HEK293 (cell line): ENCODE data around the gene RHBDF2.
A peak's percentile ranks its signal among the peaks of the same experiment; 100 is the strongest.

Experiments
- HOXD13 ChIP-seq: sonication (generic); formaldehyde crosslinking; IDR thresholded peaks from 2 replicates; pipeline ENCODE4 v1.8.0; 2022; ENCODE audit warnings: missing genetic modification reagents, borderline replicate concordance
- IKZF3 ChIP-seq: fragments of 450-650 bp; IDR thresholded peaks from 2 replicates; pipeline ENCODE4 v1.5.0; 2018; ENCODE audit warnings: missing biosample characterization, mild to moderate bottlenecking, missing genetic modification characterization, moderate library complexity
- KLF17 ChIP-seq: fragments of 450-650 bp; formaldehyde crosslinking; IDR thresholded peaks from 2 replicates; pipeline ENCODE4 v1.5.1; 2016; ENCODE audit warnings: missing biosample characterization, missing genetic modification characterization
- KLF7 ChIP-seq: fragments of 450-650 bp; formaldehyde crosslinking; IDR thresholded peaks from 2 replicates; pipeline ENCODE4 v1.5.1; 2016; ENCODE audit warnings: missing biosample characterization, missing genetic modification characterization, borderline replicate concordance
- PRDM4 ChIP-seq: fragments of 450-650 bp; formaldehyde crosslinking; IDR thresholded peaks from 2 replicates; pipeline ENCODE4 v1.5.1; 2017; ENCODE audit warnings: missing biosample characterization, missing genetic modification characterization
- SALL2 ChIP-seq: fragments of 450-650 bp; formaldehyde crosslinking; IDR thresholded peaks from 2 replicates; pipeline ENCODE4 v1.5.0; 2017; ENCODE audit warnings: missing biosample characterization, mild to moderate bottlenecking, missing genetic modification characterization, borderline replicate concordance
- TRIM28 ChIP-seq: IDR thresholded peaks from 2 replicates; pipeline ENCODE4 v1.6.1; 2011; ENCODE audit warnings: low read length, control low read depth, borderline replicate concordance
- YY1 ChIP-seq: fragments of 450-650 bp; formaldehyde crosslinking; IDR thresholded peaks from 2 replicates; pipeline ENCODE4 v1.5.1; 2018; ENCODE audit warnings: missing biosample characterization, missing genetic modification characterization
- ZBTB21 ChIP-seq: fragments of 450-650 bp; formaldehyde crosslinking; IDR thresholded peaks from 2 replicates; pipeline ENCODE4 v1.5.1; 2017; ENCODE audit warnings: missing biosample characterization, missing genetic modification characterization
- ZBTB48 ChIP-seq: fragments of 450-650 bp; formaldehyde crosslinking; IDR thresholded peaks from 2 replicates; pipeline ENCODE4 v1.5.1; 2016; ENCODE audit warnings: missing biosample characterization, missing genetic modification characterization
- ZBTB8A ChIP-seq: fragments of 450-650 bp; formaldehyde crosslinking; IDR thresholded peaks from 2 replicates; pipeline ENCODE4 v1.5.1; 2016; ENCODE audit warnings: missing biosample characterization, missing genetic modification characterization
- ZFP3 ChIP-seq: fragments of 450-650 bp; formaldehyde crosslinking; IDR thresholded peaks from 2 replicates; pipeline ENCODE4 v1.5.1; 2016; ENCODE audit warnings: low read depth, missing biosample characterization, missing genetic modification characterization
- ZFP41 ChIP-seq: fragments of 450-650 bp; formaldehyde crosslinking; IDR thresholded peaks from 2 replicates; pipeline ENCODE4 v1.5.1; 2016; ENCODE audit warnings: missing biosample characterization, missing genetic modification characterization, borderline replicate concordance
- ZNF16 ChIP-seq: fragments of 450-650 bp; formaldehyde crosslinking; IDR thresholded peaks from 2 replicates; pipeline ENCODE4 v1.5.1; 2016; ENCODE audit warnings: low read depth, missing biosample characterization, missing genetic modification characterization
- ZNF19 ChIP-seq: fragments of 450-650 bp; formaldehyde crosslinking; IDR thresholded peaks from 2 replicates; pipeline ENCODE4; 2016; ENCODE audit warnings: missing biosample characterization, missing genetic modification characterization, low read depth
- ZNF2 ChIP-seq: fragments of 450-650 bp; formaldehyde crosslinking; IDR thresholded peaks from 2 replicates; pipeline ENCODE4 v1.5.1; 2016; ENCODE audit warnings: missing biosample characterization, missing genetic modification characterization
- ZNF292 ChIP-seq: fragments of 450-650 bp; formaldehyde crosslinking; IDR thresholded peaks from 2 replicates; pipeline ENCODE4 v1.5.1; 2016; ENCODE audit warnings: low read depth, missing biosample characterization, missing genetic modification characterization, borderline replicate concordance
- ZNF324 ChIP-seq: fragments of 450-650 bp; formaldehyde crosslinking; IDR thresholded peaks from 2 replicates; pipeline ENCODE4 v1.5.1; 2016; ENCODE audit warnings: missing biosample characterization, missing genetic modification characterization
- ZNF341 ChIP-seq: fragments of 450-650 bp; formaldehyde crosslinking; IDR thresholded peaks from 2 replicates; pipeline ENCODE4; 2016; ENCODE audit warnings: low read depth, missing biosample characterization, missing genetic modification characterization
- ZNF366 ChIP-seq: fragments of 450-650 bp; formaldehyde crosslinking; conservative IDR thresholded peaks from 2 replicates; pipeline ENCODE4 v1.5.1; 2016; ENCODE audit warnings: missing biosample characterization, missing genetic modification characterization
- ZNF530 ChIP-seq: fragments of 450-650 bp; formaldehyde crosslinking; IDR thresholded peaks from 2 replicates; pipeline ENCODE4 v1.5.1; 2016; ENCODE audit warnings: low read depth, missing biosample characterization, missing genetic modification characterization
- ZNF555 ChIP-seq: fragments of 450-650 bp; formaldehyde crosslinking; conservative IDR thresholded peaks from 2 replicates; pipeline ENCODE4 v1.5.1; 2017; ENCODE audit warnings: missing biosample characterization, mild to moderate bottlenecking, missing genetic modification characterization, inconsistent platforms
- ZNF561 ChIP-seq: fragments of 450-650 bp; IDR thresholded peaks from 2 replicates; pipeline ENCODE4 v1.5.1; 2018; ENCODE audit warnings: missing biosample characterization, missing genetic modification characterization, borderline replicate concordance
- ZNF600 ChIP-seq: fragments of 450-650 bp; formaldehyde crosslinking; IDR thresholded peaks from 2 replicates; pipeline ENCODE4 v1.5.1; 2016; ENCODE audit warnings: missing biosample characterization, missing genetic modification characterization
- ZNF645 ChIP-seq: fragments of 450-650 bp; formaldehyde crosslinking; IDR thresholded peaks from 2 replicates; pipeline ENCODE4; 2016; ENCODE audit warnings: missing biosample characterization, missing genetic modification characterization
- ZNF658 ChIP-seq: fragments of 450-650 bp; formaldehyde crosslinking; IDR thresholded peaks from 2 replicates; pipeline ENCODE4; 2016; ENCODE audit warnings: missing biosample characterization, missing genetic modification characterization
- ZNF777 ChIP-seq: fragments of 450-650 bp; formaldehyde crosslinking; IDR thresholded peaks from 2 replicates; pipeline ENCODE4 v1.5.1; 2017; ENCODE audit warnings: missing biosample characterization, missing genetic modification characterization, borderline replicate concordance
- TF ChIP-seq, protein P1 (sequence below): fragments of 450-650 bp; formaldehyde crosslinking; IDR thresholded peaks from 2 replicates; pipeline ENCODE4 v1.5.1; 2016; ENCODE audit warnings: missing biosample characterization, missing genetic modification characterization
- TF ChIP-seq, protein P2 (sequence below): fragments of 450-650 bp; formaldehyde crosslinking; IDR thresholded peaks from 2 replicates; pipeline ENCODE4 v1.5.1; 2017; ENCODE audit warnings: missing biosample characterization, missing genetic modification characterization
- TF ChIP-seq, protein P3 (sequence below): fragments of 450-650 bp; formaldehyde crosslinking; IDR thresholded peaks from 2 replicates; pipeline ENCODE4 v1.5.1; 2016; ENCODE audit warnings: missing biosample characterization, missing genetic modification characterization

Gene RHBDF2

GRCh38 chr17:76523084-76524037 lies 22.1 kb upstream of the RHBDF2 start (continued):
- TF ChIP-seq ZNF645 (tag by site-specific recombination) (no peak), KLF17 (peak; percentile 75; the same call in 1 of the 2 replicates), SALL2 (no peak), ZBTB48 (tag by site-specific recombination) (peak; percentile 24; the same call in 1 of the 2 replicates), TRIM28 (no peak), ZNF324 (no peak), ZNF658 (tag by site-specific recombination) (no peak), ZBTB8A (tag by site-specific recombination) (no peak), ZNF292 (no peak), KLF7 (no peak), IKZF3 (tag by site-specific recombination) (peak; percentile 85; the same call in 1 of the 2 replicates), ZNF555 (tag by site-specific recombination) (no peak), ZNF561 (no peak; the same call in 1 of the 2 replicates), ZNF19 (tag by site-specific recombination) (no peak), HOXD13 (CRISPR knock-in tag) (no peak), ZNF777 (tag by site-specific recombination) (no peak), ZNF341 (tag by site-specific recombination) (no peak), ZNF600 (tag by site-specific recombination) (peak; percentile 86), ZFP41 (tag by site-specific recombination) (no peak), YY1 (tag by site-specific recombination) (0 out of 2 replicates have a peak, but pooled peaks have one; percentile 32), ZNF16 (tag by site-specific recombination) (no peak), ZNF2 (tag by site-specific recombination) (peak; percentile 98), ZFP3 (tag by site-specific recombination) (no peak), PRDM4 (tag by site-specific recombination) (no peak), ZBTB21 (tag by site-specific recombination) (no peak), ZNF530 (tag by site-specific recombination) (no peak), ZNF366 (no peak; the same call in 1 of the 2 replicates)
- TF ChIP-seq, protein P1, sequence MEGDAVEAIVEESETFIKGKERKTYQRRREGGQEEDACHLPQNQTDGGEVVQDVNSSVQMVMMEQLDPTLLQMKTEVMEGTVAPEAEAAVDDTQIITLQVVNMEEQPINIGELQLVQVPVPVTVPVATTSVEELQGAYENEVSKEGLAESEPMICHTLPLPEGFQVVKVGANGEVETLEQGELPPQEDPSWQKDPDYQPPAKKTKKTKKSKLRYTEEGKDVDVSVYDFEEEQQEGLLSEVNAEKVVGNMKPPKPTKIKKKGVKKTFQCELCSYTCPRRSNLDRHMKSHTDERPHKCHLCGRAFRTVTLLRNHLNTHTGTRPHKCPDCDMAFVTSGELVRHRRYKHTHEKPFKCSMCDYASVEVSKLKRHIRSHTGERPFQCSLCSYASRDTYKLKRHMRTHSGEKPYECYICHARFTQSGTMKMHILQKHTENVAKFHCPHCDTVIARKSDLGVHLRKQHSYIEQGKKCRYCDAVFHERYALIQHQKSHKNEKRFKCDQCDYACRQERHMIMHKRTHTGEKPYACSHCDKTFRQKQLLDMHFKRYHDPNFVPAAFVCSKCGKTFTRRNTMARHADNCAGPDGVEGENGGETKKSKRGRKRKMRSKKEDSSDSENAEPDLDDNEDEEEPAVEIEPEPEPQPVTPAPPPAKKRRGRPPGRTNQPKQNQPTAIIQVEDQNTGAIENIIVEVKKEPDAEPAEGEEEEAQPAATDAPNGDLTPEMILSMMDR (tag by site-specific recombination) = peak; percentile 98
- TF ChIP-seq, protein P2, sequence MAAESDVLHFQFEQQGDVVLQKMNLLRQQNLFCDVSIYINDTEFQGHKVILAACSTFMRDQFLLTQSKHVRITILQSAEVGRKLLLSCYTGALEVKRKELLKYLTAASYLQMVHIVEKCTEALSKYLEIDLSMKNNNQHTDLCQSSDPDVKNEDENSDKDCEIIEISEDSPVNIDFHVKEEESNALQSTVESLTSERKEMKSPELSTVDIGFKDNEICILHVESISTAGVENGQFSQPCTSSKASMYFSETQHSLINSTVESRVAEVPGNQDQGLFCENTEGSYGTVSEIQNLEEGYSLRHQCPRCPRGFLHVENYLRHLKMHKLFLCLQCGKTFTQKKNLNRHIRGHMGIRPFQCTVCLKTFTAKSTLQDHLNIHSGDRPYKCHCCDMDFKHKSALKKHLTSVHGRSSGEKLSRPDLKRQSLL (tag by site-specific recombination) = peak; percentile 89
- TF ChIP-seq, protein P3, sequence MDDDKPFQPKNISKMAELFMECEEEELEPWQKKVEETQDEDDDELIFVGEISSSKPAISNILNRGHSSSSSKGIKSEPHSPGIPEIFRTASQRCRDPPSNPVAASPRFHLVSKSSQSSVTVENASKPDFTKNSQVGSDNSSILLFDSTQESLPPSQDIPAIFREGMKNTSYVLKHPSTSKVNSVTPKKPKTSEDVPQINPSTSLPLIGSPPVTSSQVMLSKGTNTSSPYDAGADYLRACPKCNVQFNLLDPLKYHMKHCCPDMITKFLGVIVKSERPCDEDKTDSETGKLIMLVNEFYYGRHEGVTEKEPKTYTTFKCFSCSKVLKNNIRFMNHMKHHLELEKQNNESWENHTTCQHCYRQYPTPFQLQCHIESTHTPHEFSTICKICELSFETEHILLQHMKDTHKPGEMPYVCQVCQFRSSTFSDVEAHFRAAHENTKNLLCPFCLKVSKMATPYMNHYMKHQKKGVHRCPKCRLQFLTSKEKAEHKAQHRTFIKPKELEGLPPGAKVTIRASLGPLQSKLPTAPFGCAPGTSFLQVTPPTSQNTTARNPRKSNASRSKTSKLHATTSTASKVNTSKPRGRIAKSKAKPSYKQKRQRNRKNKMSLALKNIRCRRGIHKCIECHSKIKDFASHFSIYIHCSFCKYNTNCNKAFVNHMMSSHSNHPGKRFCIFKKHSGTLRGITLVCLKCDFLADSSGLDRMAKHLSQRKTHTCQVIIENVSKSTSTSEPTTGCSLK = no peak
